Endothelial cell of umbilical vein (primary cell): Measurements from ENCODE around the gene SEC14L6. TPM values are rescaled to one million over a fixed set of nuclear protein-coding genes. Genes with fewer than 3 reads are reported as not detected.

Experiments used
- BruUV-seq: library from RNA; stranded (reverse); fragments of 400-500 nt; replicated peaks from 2 replicates; lab custom pipeline; 2021; lab: Mats Ljungman, UMichigan
- CTCF ChIA-PET: fragments of 300-600, 350-600 bp; sonication (Branson Sonifier 250); formaldehyde crosslinking; loops from one replicate; lab custom pipeline; 2021; ENCODE audit warnings: antibody characterized with exemption, inconsistent platforms; lab: Charles Lee
- POLR2A ChIA-PET: fragments of 300-600, 350-600 bp; sonication (Branson Sonifier 250); formaldehyde crosslinking; loops from one replicate; lab custom pipeline; 2021; ENCODE audit warnings: antibody characterized with exemption, inconsistent platforms; lab: Charles Lee
- DNase-seq: peaks from one replicate; pipeline ENCODE4 v3.0.0-alpha.2; 2011; ENCODE audit warnings: low read depth, low spot score
- FAIRE-seq: peaks from 2 replicates; lab custom pipeline; 2011; peaks lifted over from hg19 to GRCh38; lab: Jason Lieb, UNC
- H2AFZ ChIP-seq: 2 replicates; pipeline ENCODE4 v1.6.0; 2012; ENCODE audit warnings: low read depth, low read length, control low read depth, inconsistent platforms
- H3K27ac ChIP-seq: 2 replicates; pipeline ENCODE4 v1.5.1; 2011; ENCODE audit warnings: low read depth, mild to moderate bottlenecking, control low read depth, low read length, moderate library complexity; ENCODE audit not compliant: insufficient read depth
- H3K27me3 ChIP-seq, 2 experiments: 2 replicates each; pipeline versions ENCODE4 v1.6.0 to v1.6.1; 2011; ENCODE audit warnings: low read length in 2 of 2, mixed read lengths in 1 of 2; ENCODE audit not compliant: control insufficient read depth in 2 of 2, insufficient read depth in 2 of 2
- H3K36me3 ChIP-seq, 2 experiments: 2 replicates in 1 of 2; 3 replicates in 1 of 2; pipeline ENCODE4 v1.5.1; 2011; ENCODE audit warnings: low read length in 2 of 2, mild to moderate bottlenecking in 1 of 2, moderate library complexity in 1 of 2; ENCODE audit not compliant: control insufficient read depth in 2 of 2, insufficient read depth in 2 of 2; ENCODE audit errors: extremely low read depth in 1 of 2
- H3K4me1 ChIP-seq: 3 replicates; pipeline ENCODE4 v1.5.1; 2011; ENCODE audit warnings: mild to moderate bottlenecking, low read length; ENCODE audit not compliant: control insufficient read depth, insufficient read depth; ENCODE audit errors: extremely low read depth
- H3K4me2 ChIP-seq: 2 replicates; pipeline ENCODE4 v1.6.1; 2011; ENCODE audit warnings: low read length, control low read depth, mixed read lengths; ENCODE audit not compliant: insufficient read depth
- H3K4me3 ChIP-seq, 3 experiments: fragments of 200-600 bp in 1 of 3; sonication (generic), shearing (Covaris generic) in 1 of 3; replicated peaks in 1 of 3; 2 replicates each; pipeline ENCODE4 v1.5.1; 2011 to 2016; ENCODE audit warnings: control low read depth in 3 of 3, low read length in 3 of 3, mild to moderate bottlenecking in 2 of 3, inconsistent platforms in 1 of 3, low read depth in 1 of 3, moderate library complexity in 1 of 3; ENCODE audit not compliant: insufficient read depth in 1 of 3
- H3K79me2 ChIP-seq: 2 replicates; pipeline ENCODE4 v1.6.0; 2012; ENCODE audit warnings: low read length, inconsistent platforms; ENCODE audit not compliant: control insufficient read depth, insufficient read depth
- H3K9ac ChIP-seq: replicated peaks from 2 replicates; pipeline ENCODE3; 2011; ENCODE audit warnings: low read length, control low read depth; ENCODE audit not compliant: insufficient read depth; ENCODE audit errors: extremely low read depth
- H3K9me1 ChIP-seq: replicated peaks from 3 replicates; pipeline ENCODE4 v1.6.0; 2011; ENCODE audit warnings: mild to moderate bottlenecking, low read length; ENCODE audit not compliant: control insufficient read depth, insufficient read depth; ENCODE audit errors: extremely low read depth
- H3K9me3 ChIP-seq: replicated peaks from 2 replicates; pipeline ENCODE4 v1.5.1; 2012; ENCODE audit warnings: low read length, inconsistent platforms; ENCODE audit not compliant: control insufficient read depth, insufficient read depth
- H4K20me1 ChIP-seq: replicated peaks from 2 replicates; pipeline ENCODE3; 2011; ENCODE audit warnings: mild to moderate bottlenecking, low read length; ENCODE audit not compliant: control insufficient read depth, insufficient read depth; ENCODE audit errors: extremely low read depth
- EZH2 ChIP-seq: IDR thresholded peaks from 2 replicates; pipeline ENCODE4 v1.6.1; 2012; ENCODE audit warnings: borderline replicate concordance, low read depth, mild to moderate bottlenecking, moderate library complexity, low read length, inconsistent platforms; ENCODE audit not compliant: severe bottlenecking
- FOS ChIP-seq: IDR thresholded peaks from 2 replicates; pipeline ENCODE4 v1.6.1; 2011; ENCODE audit warnings: mild to moderate bottlenecking, low read length, moderate library complexity, borderline replicate concordance; ENCODE audit not compliant: insufficient read depth
- GATA2 ChIP-seq: IDR thresholded peaks from 2 replicates; pipeline ENCODE4 v1.7.0; 2011; ENCODE audit warnings: low read depth, mild to moderate bottlenecking, moderate library complexity, mixed read lengths, low read length; ENCODE audit not compliant: insufficient read length, insufficient read depth
- JUN ChIP-seq: IDR thresholded peaks from 2 replicates; pipeline ENCODE4 v1.6.1; 2011; ENCODE audit warnings: borderline replicate concordance, low read depth; ENCODE audit not compliant: insufficient read length, insufficient read depth
- MYC ChIP-seq: IDR thresholded peaks from one replicate; pipeline ENCODE4 v1.6.1; 2011; ENCODE audit warnings: mild to moderate bottlenecking, low read depth, low read length
- POLR2A ChIP-seq: IDR thresholded peaks from 2 replicates; pipeline ENCODE4 v1.6.1; 2012; ENCODE audit warnings: low read depth, mild to moderate bottlenecking, control low read depth, low read length
- POLR2AphosphoS5 ChIP-seq: IDR thresholded peaks from 2 replicates; pipeline ENCODE4 v1.6.1; 2012; ENCODE audit warnings: low read depth, mild to moderate bottlenecking, control low read depth, low read length, moderate library complexity; ENCODE audit not compliant: insufficient read depth
- dilution Hi-C: fragments of 300-500 bp; cut with MboI; formaldehyde crosslinking; loops from one replicate; pipeline ENCODE4 v1.15.0; 2019; ENCODE audit warnings: low sequenced_read_pairs; ENCODE audit not compliant: extremely low pct_ligation_motif_present
- intact Hi-C: fragments of 100-400 bp; cut with micrococcal nuclease; formaldehyde crosslinking; loops from one replicate; pipeline ENCODE4 v1.10.0; 2022
- polyA plus RNA-seq, 4 experiments: library from polyadenylated mRNA; depleted of rRNA in 3 of 4; stranded (reverse) in 3 of 4; unstranded in 1 of 4; fragments of >200 nt; gene quantifications; 2 replicates each; pipeline versions ENCODE4 v1.2.1 to v1.2.3, GENCODE V29; 2011 to 2012; ENCODE audit warnings: missing spikeins in 1 of 4
- total RNA-seq: library from RNA; stranded (reverse); gene quantifications from 2 replicates; pipeline ENCODE4 v1.2.3, GENCODE V29; 2021
- TF ChIP-seq, protein P1 (sequence below): IDR thresholded peaks from 2 replicates; pipeline ENCODE4 v1.6.1; 2011; ENCODE audit not compliant: insufficient read depth, insufficient read length
- TF ChIP-seq, protein P2 (sequence below), 2 donors: IDR thresholded peaks; 1 replicate in 1 of 2; 2 replicates in 1 of 2; pipeline ENCODE4 v1.5.1; 2011; ENCODE audit warnings: low read length in 2 of 2, mild to moderate bottlenecking in 2 of 2, moderate library complexity in 2 of 2, control low read depth in 1 of 2, inconsistent platforms in 1 of 2, low read depth in 1 of 2; ENCODE audit not compliant: insufficient read depth in 1 of 2; ENCODE audit errors: extremely low read depth in 1 of 2

Gene SEC14L6
- total and polyA plus RNA-seq, 2 donors (not counting 3 experiments of a cell fraction or from before 2014, with no cell fraction given): 0.04 to 0.15 TPM

DNA sequence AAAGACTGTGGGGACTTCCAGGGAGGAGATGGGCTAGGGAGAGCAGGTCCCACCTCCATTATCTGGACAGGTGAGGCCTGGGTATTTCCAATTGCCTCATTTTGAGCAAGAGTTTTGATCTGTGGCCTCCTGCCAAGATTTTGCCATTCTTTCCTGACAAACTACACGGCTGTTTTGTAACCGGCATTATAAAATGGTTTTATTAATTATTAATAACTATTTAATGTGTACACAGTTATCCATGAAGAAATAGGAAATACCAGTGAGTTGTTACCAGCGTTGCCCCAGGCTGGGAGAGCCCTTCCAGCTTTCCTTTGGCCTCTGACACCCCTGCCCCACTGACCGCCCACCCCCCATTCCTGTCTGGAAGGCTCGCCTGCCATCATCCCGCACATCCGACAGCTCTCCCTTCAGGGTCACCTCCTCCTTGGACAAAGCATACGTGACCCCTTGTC lies 59.9 kb downstream of the SEC14L6 start:
- DNase-seq: no peak
- BruUV-seq: no TSS peak
- Histone ChIP-seq H3K9me3 (no peaks in the 10 kb centered on the region), H3K4me3 (no peak overlapping the region), H3K9me1 (no peaks in the 10 kb centered on the region), H4K20me1 (no peaks in the 10 kb centered on the region), H3K36me3 (no peaks in the 10 kb centered on the region), H3K27me3 (no peaks in the 10 kb centered on the region), H3K79me2 (no peaks in the 10 kb centered on the region), H3K27ac (no peak overlapping the region), H3K4me2 (no peak overlapping the region), H3K4me1 (no peaks in the 10 kb centered on the region), H2AFZ (no peak overlapping the region), H3K9ac (no peak overlapping the region)
- FAIRE-seq: no peak
- dilution Hi-C loops: no loop called here
- intact Hi-C loops: no loop called here
- ChIA-PET CTCF (interaction anchor here (0.9 to 4.3 kb wide), 5 partner anchors 34 to 268 kb away, joined by 3 to 50 read pairs (median 8); no protein-coding TSS in a partner anchor), POLR2A (no interaction called here)
- TF ChIP-seq, protein P1, sequence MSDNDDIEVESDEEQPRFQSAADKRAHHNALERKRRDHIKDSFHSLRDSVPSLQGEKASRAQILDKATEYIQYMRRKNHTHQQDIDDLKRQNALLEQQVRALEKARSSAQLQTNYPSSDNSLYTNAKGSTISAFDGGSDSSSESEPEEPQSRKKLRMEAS: no peak
- TF ChIP-seq EZH2: no peak
- no peak for TF ChIP-seq FOS
- no peak for TF ChIP-seq POLR2A
- TF ChIP-seq MYC: no peak
- no peak for TF ChIP-seq POLR2AphosphoS5
- no peak for TF ChIP-seq GATA2
- no peak for TF ChIP-seq JUN
- TF ChIP-seq, protein P2, sequence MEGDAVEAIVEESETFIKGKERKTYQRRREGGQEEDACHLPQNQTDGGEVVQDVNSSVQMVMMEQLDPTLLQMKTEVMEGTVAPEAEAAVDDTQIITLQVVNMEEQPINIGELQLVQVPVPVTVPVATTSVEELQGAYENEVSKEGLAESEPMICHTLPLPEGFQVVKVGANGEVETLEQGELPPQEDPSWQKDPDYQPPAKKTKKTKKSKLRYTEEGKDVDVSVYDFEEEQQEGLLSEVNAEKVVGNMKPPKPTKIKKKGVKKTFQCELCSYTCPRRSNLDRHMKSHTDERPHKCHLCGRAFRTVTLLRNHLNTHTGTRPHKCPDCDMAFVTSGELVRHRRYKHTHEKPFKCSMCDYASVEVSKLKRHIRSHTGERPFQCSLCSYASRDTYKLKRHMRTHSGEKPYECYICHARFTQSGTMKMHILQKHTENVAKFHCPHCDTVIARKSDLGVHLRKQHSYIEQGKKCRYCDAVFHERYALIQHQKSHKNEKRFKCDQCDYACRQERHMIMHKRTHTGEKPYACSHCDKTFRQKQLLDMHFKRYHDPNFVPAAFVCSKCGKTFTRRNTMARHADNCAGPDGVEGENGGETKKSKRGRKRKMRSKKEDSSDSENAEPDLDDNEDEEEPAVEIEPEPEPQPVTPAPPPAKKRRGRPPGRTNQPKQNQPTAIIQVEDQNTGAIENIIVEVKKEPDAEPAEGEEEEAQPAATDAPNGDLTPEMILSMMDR (IDR thresholded peaks at IDR 0.05; ENCODE audit: extremely low read depth in 1 of 2, insufficient read depth in 1 of 2, low read depth in 1 of 2, low read length in 2 of 2): no peak
